ENCODE results near the gene PLCD4.

Gene PLCD4

GRCh38 chr2:218621007-218621406 is 13.3 kb downstream of the PLCD4 start:
- no peak for DNase-seq (ENCODE audit: low read depth)

- no peak for DNase-seq (ENCODE audit: low read depth)
Observed at GRCh38 chr2:218622606-218623365, 15.1 kb downstream of the PLCD4 start.

- no peak for DNase-seq (ENCODE audit: low read depth)
Observed at GRCh38 chr2:218623366-218623705, 15.6 kb downstream of the PLCD4 start.

DNA sequence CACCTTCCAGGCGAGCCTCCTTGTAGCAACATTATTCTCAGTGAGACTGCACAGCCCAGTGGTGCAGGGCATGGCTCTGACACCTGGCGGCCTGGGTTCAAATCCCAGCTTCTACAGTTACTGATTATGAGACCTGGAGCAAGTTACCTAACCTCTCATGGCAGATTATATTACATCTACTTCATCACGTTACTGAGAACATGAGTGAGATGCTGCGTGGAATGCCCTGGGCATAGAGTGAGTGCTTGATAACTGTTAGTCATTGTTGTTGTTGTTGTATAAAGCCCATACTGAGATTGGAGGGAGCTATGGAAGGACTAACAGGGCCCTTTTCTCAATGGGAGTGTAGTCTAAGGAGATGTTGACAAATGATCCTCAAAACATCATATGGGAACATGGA is 18.7 kb downstream of the PLCD4 start:
- no peak for DNase-seq (ENCODE audit: low read depth)

- DNase-seq (ENCODE audit: low read depth), result no peak
Observed at GRCh38 chr2:218627939-218628338, 20.2 kb downstream of the PLCD4 start.

DNA sequence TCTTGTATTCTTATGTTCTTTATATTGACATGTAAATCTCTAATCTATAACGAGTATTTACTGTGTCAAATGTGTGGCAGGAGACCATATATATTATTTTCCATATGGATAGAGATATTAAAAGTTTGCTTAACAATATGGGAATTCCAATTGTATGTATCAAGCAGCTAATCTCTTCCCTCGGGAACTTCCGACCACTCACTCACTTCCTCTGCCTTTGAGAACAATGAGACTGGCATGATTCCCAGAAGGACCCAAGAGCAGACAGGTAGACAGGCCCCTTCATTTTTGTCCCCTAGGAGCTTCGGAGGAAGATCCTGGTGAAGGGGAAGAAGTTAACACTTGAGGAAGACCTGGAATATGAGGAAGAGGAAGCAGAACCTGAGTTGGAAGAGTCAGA is 24.1 kb downstream of the PLCD4 start:
- no peak for DNase-seq (ENCODE audit: low read depth)

- DNase-seq (ENCODE audit: low read depth), result no peak
Observed at GRCh38 chr2:218635719-218636118, 28.0 kb downstream of the PLCD4 start.

GRCh38 chr2:218638372-218638771 is 30.7 kb downstream of the PLCD4 start:
- DNase-seq (ENCODE audit: low read depth), result no peak

- no peak for DNase-seq (ENCODE audit: low read depth)
Observed at GRCh38 chr2:218642121-218642656, 34.5 kb downstream of the PLCD4 start.

GRCh38 chr2:218642786-218643185 is 35.1 kb downstream of the PLCD4 start:
- no peak for DNase-seq (ENCODE audit: low read depth)

DNA sequence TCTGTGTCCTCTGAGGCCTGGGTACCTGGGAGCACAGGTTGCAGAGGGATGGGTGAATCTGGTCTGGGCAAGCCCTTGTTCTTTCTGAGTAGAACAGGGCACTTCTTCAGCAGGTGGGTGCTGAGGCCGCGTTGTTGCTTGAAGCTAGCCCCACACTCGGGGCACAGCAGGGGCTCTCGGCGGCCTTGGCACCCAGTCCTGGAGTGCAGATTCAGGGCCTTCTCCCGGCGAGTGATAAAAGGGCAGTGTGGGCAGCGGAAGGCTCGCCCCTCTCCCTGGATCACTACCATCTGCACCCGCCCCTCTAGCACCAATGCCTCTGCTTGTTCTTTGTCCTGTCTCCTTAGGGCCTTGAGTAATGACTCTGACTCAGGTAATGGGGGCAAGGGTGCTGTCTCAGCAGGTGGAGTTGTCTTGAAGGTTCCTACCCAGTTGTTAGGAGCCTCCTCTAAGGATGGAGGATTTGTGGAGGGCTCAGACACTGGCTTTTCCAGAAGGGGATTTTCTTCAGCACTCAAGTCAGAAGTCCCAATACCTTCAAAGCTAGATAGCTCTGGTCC is 36.1 kb downstream of the PLCD4 start:
- no peak for DNase-seq (ENCODE audit: low read depth)

- DNase-seq (ENCODE audit: low read depth), result no peak
Observed at GRCh38 chr2:218644721-218645120, 37.0 kb downstream of the PLCD4 start.

DNA sequence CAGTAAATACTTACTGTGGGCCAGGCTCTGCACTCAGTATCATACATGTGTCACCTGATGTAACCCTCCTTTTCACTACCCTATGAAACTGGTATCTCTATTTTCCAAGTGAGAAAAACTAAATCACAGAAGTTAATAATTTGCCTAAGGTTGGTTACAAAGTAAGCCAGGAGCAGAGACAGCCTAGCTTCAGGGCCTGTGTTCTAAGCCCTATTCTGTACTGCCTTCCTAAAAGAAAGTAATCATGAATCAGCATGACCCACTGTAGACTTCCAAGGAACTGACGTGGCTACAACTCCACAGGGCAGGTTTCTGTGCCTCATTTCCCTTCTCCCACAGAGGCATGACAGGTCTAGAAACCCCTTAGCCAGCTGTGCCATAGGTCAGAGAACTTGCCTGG is 37.4 kb downstream of the PLCD4 start:
- DNase-seq (ENCODE audit: low read depth), result no peak

- DNase-seq (ENCODE audit: low read depth), result no peak
Observed at GRCh38 chr2:218648088-218648786, 40.5 kb downstream of the PLCD4 start.

GRCh38 chr2:218648787-218649100 is 41.0 kb downstream of the PLCD4 start:
- no peak for DNase-seq (ENCODE audit: low read depth)

DNA sequence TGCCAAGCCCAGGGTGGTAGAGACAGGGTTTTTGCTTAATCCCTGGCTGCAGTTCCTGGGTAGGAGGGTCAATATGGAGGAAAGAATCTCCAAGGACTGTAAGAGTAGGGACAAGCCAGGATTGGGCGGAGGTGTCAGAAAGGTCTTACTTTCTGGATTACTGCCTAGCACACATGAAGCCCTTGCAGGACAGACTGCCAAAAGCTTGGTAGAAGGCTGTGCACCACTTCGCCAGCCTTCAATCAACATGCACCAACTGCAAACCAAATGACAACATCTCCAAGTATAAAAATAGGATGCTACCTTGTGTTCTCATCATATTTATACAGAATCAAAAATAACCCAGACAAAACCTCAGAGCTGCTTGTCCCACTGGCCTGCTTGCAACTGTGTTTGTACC is 48.1 kb downstream of the PLCD4 start:
- DNase-seq (ENCODE audit: low read depth), result no peak

- DNase-seq (ENCODE audit: low read depth), result no peak
Observed at GRCh38 chr2:218658671-218659257, 51.1 kb downstream of the PLCD4 start.

GRCh38 chr2:218659258-218659987 is 51.7 kb downstream of the PLCD4 start, which contains the start of the genes BCS1L and ZNF142:
TSS of gene BCS1L (plus strand) at chr2:218659683. CDS start at chr2:218660988, 1,305 bp downstream.
TSS of gene ZNF142 (minus strand) at chr2:218659623. CDS start at chr2:218656429, 3,194 bp downstream.
- peak; percentile 85 for DNase-seq (ENCODE audit: low read depth)

DNA sequence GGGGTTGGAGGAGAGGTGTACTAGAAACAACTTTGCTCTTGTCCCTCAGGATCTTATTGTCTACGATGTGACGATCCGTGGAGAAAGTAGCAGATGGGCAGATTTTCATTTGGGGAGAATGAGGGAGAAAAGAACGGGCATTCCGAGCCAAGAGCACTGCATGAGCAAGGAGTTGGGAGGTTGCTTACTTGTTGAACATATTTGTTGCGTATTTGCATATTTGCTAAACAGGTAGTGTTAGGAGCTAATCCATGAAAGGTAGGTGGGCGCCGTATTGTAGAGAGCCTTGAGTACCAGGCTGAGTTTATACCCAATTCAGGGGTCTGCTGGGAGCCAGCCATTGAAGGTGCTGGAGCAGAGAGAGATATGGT is 52.3 kb downstream of the PLCD4 start:
- no peak for DNase-seq (ENCODE audit: low read depth)

- no peak for DNase-seq (ENCODE audit: low read depth)
Observed at GRCh38 chr2:218662377-218662776, 54.7 kb downstream of the PLCD4 start.

- no peak for DNase-seq (ENCODE audit: low read depth)
Observed at GRCh38 chr2:218662827-218663226, 55.1 kb downstream of the PLCD4 start.

- no peak for DNase-seq (ENCODE audit: low read depth)
Observed at GRCh38 chr2:218663901-218664300, 56.2 kb downstream of the PLCD4 start.
